ENCODE results near the gene ARPC5L.
"Not testable (repeated sequence)": the region's sequence is repeated elsewhere in the genome, so short reads cannot be mapped to it uniquely, and the experiment has no call there.

The ARPC5L gene

GRCh38 chr9:124861342-124862229 is at the start of gene ARPC5L, which contains the start of gene RPL35:
ARPC5L (plus strand) TSS chr9:124862130; CDS start chr9:124869291, 7,161 bp downstream.
RPL35 (minus strand) TSS chr9:124861957; CDS start chr9:124861912, 45 bp downstream.
- DNase-seq = peak; percentile 95

GRCh38 chr9:124812441-124812876 is 49.5 kb upstream of the ARPC5L start:
- DNase-seq = no peak

GRCh38 chr9:124813041-124813440 is 48.9 kb upstream of the ARPC5L start:
- no peak for DNase-seq

GRCh38 chr9:124813501-124814163 is 48.3 kb upstream of the ARPC5L start:
- no peak for DNase-seq

GRCh38 chr9:124814164-124814535 is 47.8 kb upstream of the ARPC5L start:
- no peak for DNase-seq

GRCh38 chr9:124815601-124816000 is 46.3 kb upstream of the ARPC5L start:
- DNase-seq = no peak

GRCh38 chr9:124818431-124819281 is 43.3 kb upstream of the ARPC5L start:
- no peak for DNase-seq

GRCh38 chr9:124820698-124821623 is 41.0 kb upstream of the ARPC5L start:
- DNase-seq = no peak

- DNase-seq = no peak
Observed at GRCh38 chr9:124828489-124829333, 33.2 kb upstream of the ARPC5L start.

- no peak for DNase-seq
Observed at GRCh38 chr9:124829334-124829669, 32.6 kb upstream of the ARPC5L start.

- no peak for DNase-seq
Observed at GRCh38 chr9:124830593-124830992, 31.3 kb upstream of the ARPC5L start.

- no peak for DNase-seq
Observed at GRCh38 chr9:124831642-124832364, 30.1 kb upstream of the ARPC5L start.

GRCh38 chr9:124834591-124834990 is 27.3 kb upstream of the ARPC5L start:
- no peak for DNase-seq

- DNase-seq = no peak
Observed at GRCh38 chr9:124835026-124835557, 26.8 kb upstream of the ARPC5L start.

GRCh38 chr9:124838132-124838531 is 23.8 kb upstream of the ARPC5L start:
- DNase-seq = not testable (repeated sequence)

- DNase-seq = not testable (repeated sequence)
Observed at GRCh38 chr9:124838567-124839275, 23.2 kb upstream of the ARPC5L start.

- no peak for DNase-seq
Observed at GRCh38 chr9:124839612-124840299, 22.2 kb upstream of the ARPC5L start.

GRCh38 chr9:124840300-124840833 is 21.6 kb upstream of the ARPC5L start:
- no peak for DNase-seq

Data from activated CD4-positive, alpha-beta T cell treated with anti-CD3 and anti-CD28 coated beads, Interleukin-2, amount 50 U/mL, for 1 hour (primary cell).